HG02759 (cell line): ENCODE results near the gene OR52B6.
"Not testable (repeated sequence)": the region's sequence is repeated elsewhere in the genome, so short reads cannot be mapped to it uniquely, and the experiment has no call there.

ENCODE experiments used
- ATAC-seq: cut with Tn5 transposase; IDR thresholded peaks from one replicate; pipeline ENCODE4 v1.9.1; 2021; ENCODE audit warnings: mild to moderate bottlenecking, moderate library complexity; ENCODE audit not compliant: unreplicated experiment

OR52B6 gene

GRCh38 chr11:5593146-5593545 is 12.5 kb downstream of the OR52B6 start:
- ATAC-seq, result no peak

GRCh38 chr11:5596607-5597201 is 16.0 kb downstream of the OR52B6 start, which contains the start of gene TRIM6:
TRIM6 (plus strand) TSS chr11:5596637; CDS start chr11:5596898, 261 bp downstream.
- ATAC-seq, result peak; percentile 41

GRCh38 chr11:5597953-5598352 is 17.3 kb downstream of the OR52B6 start:
- ATAC-seq, result no peak

- peak; percentile 86 for ATAC-seq
Observed at GRCh38 chr11:5600374-5600851, 19.7 kb downstream of the OR52B6 start.

GRCh38 chr11:5602791-5603190 is 22.1 kb downstream of the OR52B6 start:
- ATAC-seq, result not testable (repeated sequence)

- no peak for ATAC-seq
Observed at GRCh38 chr11:5603326-5603725, 22.6 kb downstream of the OR52B6 start.

GRCh38 chr11:5604896-5605295 is 24.2 kb downstream of the OR52B6 start:
- no peak for ATAC-seq

- no peak for ATAC-seq
Observed at GRCh38 chr11:5605849-5606248, 25.2 kb downstream of the OR52B6 start.

- no peak for ATAC-seq
Observed at GRCh38 chr11:5608808-5609207, 28.1 kb downstream of the OR52B6 start.

GRCh38 chr11:5610446-5610845 is 29.8 kb downstream of the OR52B6 start:
- no peak for ATAC-seq

GRCh38 chr11:5611627-5612026 is 30.9 kb downstream of the OR52B6 start:
- ATAC-seq, result no peak

GRCh38 chr11:5618807-5619206 is 38.1 kb downstream of the OR52B6 start:
- ATAC-seq, result no peak

- no peak for ATAC-seq
Observed at GRCh38 chr11:5620651-5621521, 40.2 kb downstream of the OR52B6 start.

- ATAC-seq, result no peak
Observed at GRCh38 chr11:5621580-5621979, 40.9 kb downstream of the OR52B6 start.

- no peak for ATAC-seq
Observed at GRCh38 chr11:5622802-5623201, 42.1 kb downstream of the OR52B6 start.

- peak; percentile 96 for ATAC-seq
Observed at GRCh38 chr11:5624489-5625279, 44.0 kb downstream of the OR52B6 start, which contains the start of gene TRIM34. TRIM34 (plus strand) TSS chr11:5625001; CDS start chr11:5632332, 7,331 bp downstream.

GRCh38 chr11:5625281-5625680 is 44.6 kb downstream of the OR52B6 start:
- ATAC-seq, result peak; percentile 4

GRCh38 chr11:5626196-5626595 is 45.5 kb downstream of the OR52B6 start:
- ATAC-seq, result no peak

GRCh38 chr11:5631417-5631816 is 50.7 kb downstream of the OR52B6 start:
- ATAC-seq, result peak; percentile 5
